ENCODE data around the gene ZNF18. TPM values are rescaled to one million over a fixed set of nuclear protein-coding genes. Genes with fewer than 3 reads are reported as not detected.
"Not testable (repeated sequence)": the region's sequence is repeated elsewhere in the genome, so short reads cannot be mapped to it uniquely, and the experiment has no call there.

Gene ZNF18
- total RNA-seq, 4 donors from 2014 or later, result 4.1 to 12.1 (median 6.3) TPM

DNA sequence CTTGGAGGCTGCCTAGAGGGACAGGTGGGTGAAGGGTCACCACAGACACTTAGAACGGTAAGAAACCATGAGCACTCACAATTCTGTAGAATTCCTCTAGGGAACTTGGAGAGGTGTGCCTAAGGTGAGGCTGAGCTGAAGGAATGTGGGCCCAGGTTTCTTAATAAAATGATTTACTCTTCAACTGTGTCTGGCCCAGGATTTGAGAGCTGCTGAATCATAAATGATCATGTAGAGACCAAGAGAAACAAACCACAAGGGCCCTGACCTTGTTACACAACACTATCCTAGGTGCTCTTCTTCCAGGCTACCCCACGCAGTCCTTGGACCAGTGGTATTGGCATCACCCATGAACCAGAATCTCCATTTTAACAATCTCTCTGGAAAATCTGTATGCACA, 27.7 kb downstream of the ZNF18 start:
- ATAC-seq (ENCODE audit: low FRiP score) (no peak), DNase-seq (ENCODE audit: low spot score) (no peak)
- TF ChIP-seq, protein P1, sequence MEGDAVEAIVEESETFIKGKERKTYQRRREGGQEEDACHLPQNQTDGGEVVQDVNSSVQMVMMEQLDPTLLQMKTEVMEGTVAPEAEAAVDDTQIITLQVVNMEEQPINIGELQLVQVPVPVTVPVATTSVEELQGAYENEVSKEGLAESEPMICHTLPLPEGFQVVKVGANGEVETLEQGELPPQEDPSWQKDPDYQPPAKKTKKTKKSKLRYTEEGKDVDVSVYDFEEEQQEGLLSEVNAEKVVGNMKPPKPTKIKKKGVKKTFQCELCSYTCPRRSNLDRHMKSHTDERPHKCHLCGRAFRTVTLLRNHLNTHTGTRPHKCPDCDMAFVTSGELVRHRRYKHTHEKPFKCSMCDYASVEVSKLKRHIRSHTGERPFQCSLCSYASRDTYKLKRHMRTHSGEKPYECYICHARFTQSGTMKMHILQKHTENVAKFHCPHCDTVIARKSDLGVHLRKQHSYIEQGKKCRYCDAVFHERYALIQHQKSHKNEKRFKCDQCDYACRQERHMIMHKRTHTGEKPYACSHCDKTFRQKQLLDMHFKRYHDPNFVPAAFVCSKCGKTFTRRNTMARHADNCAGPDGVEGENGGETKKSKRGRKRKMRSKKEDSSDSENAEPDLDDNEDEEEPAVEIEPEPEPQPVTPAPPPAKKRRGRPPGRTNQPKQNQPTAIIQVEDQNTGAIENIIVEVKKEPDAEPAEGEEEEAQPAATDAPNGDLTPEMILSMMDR (IDR thresholded peaks at IDR 0.05), result no peak

DNA sequence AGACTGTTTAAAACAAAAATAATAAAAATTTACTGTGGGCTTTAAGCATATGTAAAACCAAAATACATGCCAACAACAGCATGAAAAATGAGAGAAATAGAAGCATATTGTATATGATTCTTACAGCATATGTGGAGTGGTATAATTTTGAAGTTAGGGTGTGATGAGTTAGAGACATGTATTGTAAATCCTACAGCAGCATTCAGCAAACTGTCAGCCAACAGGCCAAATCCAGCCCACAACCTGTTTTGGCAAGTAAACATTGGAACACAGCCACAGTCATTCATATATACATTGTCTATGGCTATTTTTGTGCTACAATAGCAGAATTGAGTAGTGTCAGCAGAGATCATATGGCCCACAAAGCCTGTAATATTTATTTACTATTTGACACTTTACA, 42.3 kb downstream of the ZNF18 start:
- DNase-seq (ENCODE audit: low spot score), result no peak
- ATAC-seq (ENCODE audit: low FRiP score), result no peak
- TF ChIP-seq, protein P1 (IDR thresholded peaks at IDR 0.05), result no peak

DNA sequence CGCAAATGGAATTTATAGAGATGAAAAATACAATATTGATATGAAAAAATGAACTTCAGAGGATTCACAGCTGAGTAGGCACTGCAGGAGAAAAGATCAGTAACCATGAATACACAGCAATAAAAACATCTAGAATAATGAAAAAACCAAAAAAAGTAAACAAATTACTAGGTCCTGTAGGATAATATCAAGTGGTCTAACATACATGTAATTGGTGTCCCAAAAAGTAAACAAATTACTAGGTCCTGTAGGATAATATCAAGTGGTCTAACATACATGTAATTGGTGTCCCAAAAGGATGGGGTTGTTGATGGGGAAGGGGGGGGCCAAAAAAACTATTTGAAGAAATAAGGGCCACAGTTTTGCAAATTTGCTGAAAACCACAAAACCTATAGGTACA, 43.4 kb downstream of the ZNF18 start:
- ATAC-seq (ENCODE audit: low FRiP score) (no peak), DNase-seq (ENCODE audit: low spot score) (no peak)
- TF ChIP-seq, protein P1 (IDR thresholded peaks at IDR 0.05), result no peak

DNA sequence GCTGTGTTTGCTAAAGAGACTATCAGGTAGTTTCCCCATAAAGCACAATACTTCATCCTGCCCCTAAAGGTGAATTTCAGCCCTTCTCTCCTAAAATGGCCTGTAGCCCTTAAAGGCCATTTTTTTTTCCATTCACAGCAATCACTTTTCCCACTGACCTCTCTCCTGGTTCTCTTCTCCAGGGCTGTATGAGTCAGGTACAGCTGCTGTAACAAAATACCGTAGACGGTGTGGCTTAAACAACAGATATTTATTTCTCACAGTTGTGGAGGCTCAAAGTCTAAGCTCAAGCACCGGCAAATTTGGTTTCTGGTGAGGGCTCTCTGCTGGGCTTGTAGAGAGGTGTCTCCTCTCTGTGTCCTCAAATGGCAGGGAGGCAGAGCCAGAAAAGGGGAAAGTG, 44.7 kb downstream of the ZNF18 start:
- TF ChIP-seq, protein P1 (IDR thresholded peaks at IDR 0.05), result no peak
- DNase-seq (ENCODE audit: low spot score) (no peak), ATAC-seq (ENCODE audit: low FRiP score) (no peak)

DNA sequence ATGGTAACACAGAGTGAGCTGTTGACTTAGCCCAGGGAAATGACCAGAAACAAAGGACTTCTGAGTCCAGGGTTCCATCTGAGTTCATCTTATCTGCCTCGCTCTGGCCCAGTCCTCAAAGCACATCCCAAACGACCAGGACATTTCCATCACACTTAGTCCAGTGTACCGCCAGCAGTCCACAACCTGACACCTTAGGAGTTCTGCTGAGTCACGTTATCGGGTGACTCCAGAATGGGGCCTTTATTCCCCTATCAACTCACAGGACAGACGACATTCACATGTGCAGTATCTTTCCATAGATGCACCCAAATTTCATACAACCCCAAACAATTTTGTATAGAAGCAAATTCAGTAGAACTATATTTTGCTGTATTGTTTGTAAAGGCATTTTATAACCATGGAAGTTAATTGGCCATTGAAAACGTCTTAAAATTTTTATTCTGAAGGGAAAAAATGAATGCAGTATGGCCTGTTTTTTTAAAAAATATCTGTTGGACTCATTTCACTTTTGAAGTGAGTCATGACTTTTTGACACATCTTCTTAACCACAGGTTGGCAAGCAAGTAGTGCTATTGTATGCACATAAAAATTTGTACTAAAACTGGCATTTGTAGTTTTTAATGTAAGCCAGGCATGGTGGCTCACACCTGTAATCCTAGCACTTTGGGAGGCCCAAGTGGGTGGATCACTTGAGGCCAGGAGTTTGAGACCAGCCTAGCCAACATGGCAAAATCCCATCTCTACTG, 46.3 kb downstream of the ZNF18 start:
- DNase-seq (ENCODE audit: low spot score) (no peak), ATAC-seq (ENCODE audit: low FRiP score) (no peak)
- TF ChIP-seq, protein P1 (IDR thresholded peaks at IDR 0.05), result no peak

DNA sequence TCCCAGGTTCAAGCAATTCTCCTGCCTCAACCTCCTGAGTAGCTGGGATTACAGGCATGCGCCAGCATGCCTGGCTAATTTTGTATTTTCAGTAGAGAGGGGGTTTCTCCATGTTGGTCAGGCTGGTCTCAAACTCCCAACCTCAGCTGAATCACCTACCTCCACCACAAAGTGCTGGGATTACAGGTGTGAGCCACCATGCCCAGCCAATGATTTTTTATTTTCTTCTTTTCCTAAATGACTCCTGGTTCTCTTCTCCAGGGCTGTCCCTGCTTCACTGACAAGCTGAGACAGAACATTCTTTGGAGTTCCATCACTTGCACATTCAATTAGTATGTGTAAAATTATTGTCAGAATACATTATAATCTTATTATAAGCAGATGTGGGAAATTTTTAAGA, 47.7 kb downstream of the ZNF18 start:
- not testable (repeated sequence) for ATAC-seq (ENCODE audit: low FRiP score); DNase-seq (ENCODE audit: low spot score)

DNA sequence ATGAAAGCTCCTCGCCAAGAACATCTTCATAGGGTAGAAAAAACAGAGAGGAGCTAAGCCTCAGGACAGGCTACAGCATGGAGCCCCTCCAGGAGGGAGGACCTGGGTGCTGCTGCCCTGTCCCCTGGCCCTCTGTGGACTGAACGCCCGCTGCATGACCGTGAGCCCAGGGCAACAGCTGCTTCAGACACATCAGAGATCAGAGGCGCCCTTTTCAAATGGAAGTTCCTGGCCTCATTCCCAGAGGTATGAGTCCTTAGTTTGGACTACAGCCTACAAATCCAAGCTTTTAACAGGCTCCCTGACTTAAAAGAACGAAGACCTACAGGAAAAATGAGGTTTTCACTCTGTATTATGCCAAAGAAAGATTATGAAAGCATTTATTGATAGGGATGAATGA, 48.5 kb downstream of the ZNF18 start:
- DNase-seq (ENCODE audit: low spot score) (no peak), ATAC-seq (ENCODE audit: low FRiP score) (peak; percentile 92)
- TF ChIP-seq, protein P1 (IDR thresholded peaks at IDR 0.05), result no peak
